ENCODE results near the gene PDZD4.

GRCh38 chrX:153778181-153778580 lies 52.2 kb downstream of the PDZD4 start:
- TF ChIP-seq POLR2AphosphoS5 (IDR thresholded peaks at IDR 0.05; ENCODE audit: low read depth, low read length), result no peak
- TF ChIP-seq POLR2A (IDR thresholded peaks at IDR 0.05; ENCODE audit: low read depth, low read length), result no peak

Data from GM12892 (cell line).